ENCODE results near the gene RASGRP4.

GRCh38 chr19:38405276-38405675, 20.7 kb downstream of the RASGRP4 start:
- TF ChIP-seq ZNF274 (IDR thresholded peaks at IDR 0.05; ENCODE audit: low read depth, low read length) (no peak), YY1 (IDR thresholded peaks at IDR 0.05; ENCODE audit: insufficient read depth, insufficient read length) (no peak)
